MM.1S (cell line): ENCODE data around the gene ESYT3.

Experiments
- EZH2 ChIP-seq: fragments of 300-600 bp; sonication (generic); optimal IDR thresholded peaks from 2 replicates; pipeline ENCODE3; 2017; ENCODE audit warnings: low read depth, mild to moderate bottlenecking, antibody characterized with exemption, low read length, mixed read lengths
- TF ChIP-seq, protein P1 (sequence below): fragments of 300-600 bp; sonication (generic); IDR thresholded peaks from 2 replicates; pipeline ENCODE4 v1.5.1; 2016; ENCODE audit warnings: antibody characterized with exemption, low read length, mixed read lengths

DNA sequence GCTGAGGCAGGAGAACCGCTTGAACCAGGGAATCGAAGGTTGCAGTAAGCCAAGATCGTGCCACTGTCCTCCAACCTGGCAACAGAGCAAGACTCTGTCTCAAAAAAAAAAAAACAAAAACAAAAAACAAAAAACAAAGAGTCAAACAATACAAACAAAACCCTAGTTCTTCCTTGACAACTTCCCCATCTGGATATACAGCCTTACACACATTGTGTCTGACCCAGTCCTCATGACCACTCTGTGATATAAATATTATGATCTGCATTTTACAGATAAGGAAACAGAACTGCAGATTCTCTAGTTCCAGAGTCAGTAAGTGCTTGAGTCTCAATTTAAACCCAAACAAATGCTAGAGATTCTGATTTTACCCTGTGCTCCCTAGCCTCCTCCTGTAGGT is 4.8 kb upstream of the ESYT3 start:
- no peak for TF ChIP-seq EZH2
- TF ChIP-seq, protein P1, sequence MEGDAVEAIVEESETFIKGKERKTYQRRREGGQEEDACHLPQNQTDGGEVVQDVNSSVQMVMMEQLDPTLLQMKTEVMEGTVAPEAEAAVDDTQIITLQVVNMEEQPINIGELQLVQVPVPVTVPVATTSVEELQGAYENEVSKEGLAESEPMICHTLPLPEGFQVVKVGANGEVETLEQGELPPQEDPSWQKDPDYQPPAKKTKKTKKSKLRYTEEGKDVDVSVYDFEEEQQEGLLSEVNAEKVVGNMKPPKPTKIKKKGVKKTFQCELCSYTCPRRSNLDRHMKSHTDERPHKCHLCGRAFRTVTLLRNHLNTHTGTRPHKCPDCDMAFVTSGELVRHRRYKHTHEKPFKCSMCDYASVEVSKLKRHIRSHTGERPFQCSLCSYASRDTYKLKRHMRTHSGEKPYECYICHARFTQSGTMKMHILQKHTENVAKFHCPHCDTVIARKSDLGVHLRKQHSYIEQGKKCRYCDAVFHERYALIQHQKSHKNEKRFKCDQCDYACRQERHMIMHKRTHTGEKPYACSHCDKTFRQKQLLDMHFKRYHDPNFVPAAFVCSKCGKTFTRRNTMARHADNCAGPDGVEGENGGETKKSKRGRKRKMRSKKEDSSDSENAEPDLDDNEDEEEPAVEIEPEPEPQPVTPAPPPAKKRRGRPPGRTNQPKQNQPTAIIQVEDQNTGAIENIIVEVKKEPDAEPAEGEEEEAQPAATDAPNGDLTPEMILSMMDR: no peak
